IPS-18c (cell line): ENCODE measurements around the gene NAXD.
"Not testable (repeated sequence)": the region's sequence is repeated elsewhere in the genome, so short reads cannot be mapped to it uniquely, and the experiment has no call there.

Experiments used
- H3K4me3 ChIP-seq: 2 replicates; pipeline ENCODE4 v1.7.0; 2013; ENCODE audit warnings: low read depth, mild to moderate bottlenecking, low read length, moderate library complexity; ENCODE audit not compliant: insufficient read depth
- H3K9me3 ChIP-seq: one replicate; pipeline ENCODE4 v1.6.1; 2013; ENCODE audit warnings: mild to moderate bottlenecking, low read length, moderate library complexity; ENCODE audit not compliant: control insufficient read depth, insufficient read depth

NAXD gene

DNA sequence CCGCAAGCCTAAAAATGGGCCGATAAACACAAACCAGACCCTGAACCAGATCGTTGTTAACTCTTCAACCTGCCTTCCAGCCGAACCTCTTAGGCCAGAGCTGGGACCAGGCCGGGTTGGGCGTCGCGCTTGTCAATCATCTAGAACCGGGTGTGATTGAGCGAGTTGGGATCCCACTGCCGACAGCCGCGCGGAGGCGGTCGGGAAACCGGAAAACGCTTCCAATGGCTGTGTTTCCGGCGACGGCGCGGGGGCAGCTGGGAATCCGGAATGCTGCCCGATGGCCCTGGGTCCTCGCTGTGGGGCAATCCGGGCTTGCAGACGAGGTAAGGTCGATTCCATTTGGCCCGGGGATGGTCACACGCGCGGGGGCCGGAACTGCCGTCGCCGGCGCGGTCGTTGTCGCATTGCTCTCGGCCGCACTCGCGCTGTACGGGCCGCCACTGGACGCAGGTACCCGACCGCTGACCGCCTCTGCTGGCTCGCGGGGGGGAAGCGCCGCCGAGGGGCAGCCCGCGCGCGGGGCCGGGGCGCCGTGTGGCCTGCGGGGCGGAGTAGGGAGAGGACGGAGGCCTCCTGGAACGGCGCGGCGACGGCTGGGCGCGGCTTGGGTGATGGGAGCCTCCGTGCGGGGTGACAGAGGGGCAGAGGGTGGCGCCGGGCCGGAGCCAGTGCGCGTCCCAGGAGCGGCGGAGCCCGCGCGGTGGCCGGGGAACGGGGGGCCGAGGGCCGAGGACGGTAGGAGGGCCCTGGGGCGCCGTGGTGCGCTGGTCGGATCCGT, at the start of gene NAXD:
NAXD (plus strand) TSS at position 224 of the 781 bp plus-strand sequence; CDS start at position 281, 57 bp downstream.
- Histone ChIP-seq H3K4me3 (peak within 1 kb of the TSS; percentile 89), H3K9me3 (peaks cover 4% of the 10 kb centered on the region)

DNA sequence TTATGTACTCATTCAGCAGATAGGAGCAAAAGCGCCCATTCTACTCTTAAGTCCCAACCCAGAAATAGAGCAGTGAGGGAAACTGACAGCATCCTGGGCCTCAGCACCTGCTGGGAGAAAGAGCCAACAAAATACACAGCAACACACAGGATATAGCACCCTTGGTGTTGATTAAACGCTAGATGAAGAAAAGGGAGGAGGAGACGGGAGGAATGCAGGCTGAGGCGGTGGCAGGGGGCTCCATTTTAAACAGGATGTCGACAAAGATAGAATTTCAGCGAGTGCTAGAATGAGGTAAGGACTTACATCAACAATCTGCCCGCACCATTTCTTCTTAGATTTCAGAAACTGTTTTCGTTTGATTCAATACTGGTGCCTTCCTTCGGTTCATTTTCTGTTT, 49.2 kb upstream of the NAXD start:
- Histone ChIP-seq H3K4me3 (no peak overlapping the region), H3K9me3 (no peaks in the 10 kb centered on the region)

GRCh38 chr13:110568612-110569011, 46.7 kb upstream of the NAXD start:
- Histone ChIP-seq H3K4me3 (no peak overlapping the region), H3K9me3 (no peaks in the 10 kb centered on the region)

- H3K9me3 ChIP-seq, H3K4me3 ChIP-seq: not testable (repeated sequence)
Measured at GRCh38 chr13:110569962-110570361, 45.4 kb upstream of the NAXD start.

GRCh38 chr13:110570886-110571285, 44.5 kb upstream of the NAXD start:
- H3K9me3 ChIP-seq, result no peaks in the 10 kb centered on the region

DNA sequence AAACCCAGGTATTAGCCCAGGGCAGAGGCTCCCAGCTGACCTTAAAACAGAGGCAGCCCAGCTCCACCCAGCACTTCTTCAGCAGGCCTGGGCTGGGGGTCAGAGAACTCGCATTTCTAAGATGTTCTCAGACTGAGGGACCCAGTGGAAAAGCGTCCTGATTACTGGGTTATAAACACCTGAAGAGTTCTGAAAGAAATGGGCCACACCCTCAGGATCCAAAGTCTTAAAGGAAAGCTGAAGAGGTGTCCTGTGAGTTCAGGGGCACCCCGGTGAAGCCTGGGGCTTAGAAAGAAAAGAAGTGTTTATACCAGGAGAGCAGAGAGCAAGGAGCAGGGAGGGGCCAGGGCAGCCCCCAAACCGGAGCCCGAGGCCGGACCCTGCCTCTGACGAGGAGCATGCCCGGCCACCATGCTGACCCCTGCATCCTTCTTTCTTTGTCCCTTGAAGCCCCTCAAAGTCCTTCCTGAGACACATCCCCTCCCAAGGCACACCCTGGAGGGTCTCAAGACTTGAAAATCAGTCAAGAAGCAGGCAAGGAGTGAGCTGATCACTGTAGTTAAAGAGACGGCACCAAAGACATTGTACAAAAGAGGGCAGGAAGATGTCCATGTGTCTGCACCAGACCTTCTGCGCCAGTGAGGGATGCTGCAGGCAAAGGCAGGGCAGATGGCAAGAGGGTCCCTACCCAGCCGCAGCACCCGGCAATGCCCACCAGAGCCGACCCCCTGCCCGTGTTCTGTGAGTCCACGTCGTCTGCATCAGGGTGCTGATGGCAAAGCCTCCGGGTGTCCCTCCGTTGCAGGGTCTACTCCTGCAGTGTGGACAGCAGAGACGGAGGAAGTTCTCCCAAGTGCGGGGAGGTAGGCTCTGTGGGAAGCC, 43.2 kb upstream of the NAXD start:
- H3K9me3 ChIP-seq, result no peaks in the 10 kb centered on the region

More at GRCh38 chr13:110570886-110571285, 44.5 kb upstream of the NAXD start:
- no peak overlapping the region for H3K4me3 ChIP-seq

GRCh38 chr13:110572778-110573118, 42.6 kb upstream of the NAXD start:
- no peak overlapping the region for H3K4me3 ChIP-seq
- H3K9me3 ChIP-seq, result no peaks in the 10 kb centered on the region

More for the DNA sequence above, 43.2 kb upstream of the NAXD start:
- H3K4me3 ChIP-seq, result no peak overlapping the region; the same call in 1 of the 2 replicates

DNA sequence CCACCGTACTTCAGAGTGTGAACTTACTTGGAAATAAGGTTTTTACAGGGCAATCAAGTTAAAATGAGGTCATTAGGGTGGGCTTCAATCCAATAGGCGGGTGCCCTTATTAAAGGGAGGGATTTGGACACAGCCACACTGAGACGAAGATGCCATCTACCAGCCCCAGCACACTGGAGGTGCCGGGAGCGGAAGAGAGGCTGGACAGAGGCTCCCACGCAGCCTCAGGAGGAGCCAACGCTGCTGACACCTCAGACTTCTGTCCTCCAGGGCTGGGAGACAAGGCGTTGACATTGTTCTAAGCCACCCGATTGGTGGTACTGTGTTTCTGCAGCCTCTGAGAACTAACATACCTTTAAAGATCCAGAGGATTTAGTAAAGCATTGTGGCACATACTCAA, 41.2 kb upstream of the NAXD start:
- Histone ChIP-seq H3K4me3 (no peak overlapping the region), H3K9me3 (no peaks in the 10 kb centered on the region)

- Histone ChIP-seq H3K4me3 (no peak overlapping the region), H3K9me3 (no peaks in the 10 kb centered on the region)
Measured at GRCh38 chr13:110575322-110576069, 39.8 kb upstream of the NAXD start.

DNA sequence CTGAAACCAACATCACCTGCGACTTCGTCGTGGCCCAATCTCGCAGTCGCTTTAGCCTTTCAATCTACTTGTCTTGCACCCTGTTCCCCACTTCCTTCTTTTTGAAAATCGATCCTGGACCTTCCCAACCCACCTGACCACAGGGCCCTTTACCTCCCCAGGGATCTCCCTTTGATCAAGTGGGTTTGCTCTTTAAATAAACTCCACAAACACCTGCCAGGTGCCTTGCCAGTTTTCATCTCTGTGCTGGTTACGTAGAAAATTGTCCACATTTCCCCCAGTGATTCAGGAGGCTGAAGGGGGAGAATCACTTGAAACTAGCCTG, 39.3 kb upstream of the NAXD start:
- H3K4me3 ChIP-seq, result no peak overlapping the region
- H3K9me3 ChIP-seq, result no peaks in the 10 kb centered on the region

DNA sequence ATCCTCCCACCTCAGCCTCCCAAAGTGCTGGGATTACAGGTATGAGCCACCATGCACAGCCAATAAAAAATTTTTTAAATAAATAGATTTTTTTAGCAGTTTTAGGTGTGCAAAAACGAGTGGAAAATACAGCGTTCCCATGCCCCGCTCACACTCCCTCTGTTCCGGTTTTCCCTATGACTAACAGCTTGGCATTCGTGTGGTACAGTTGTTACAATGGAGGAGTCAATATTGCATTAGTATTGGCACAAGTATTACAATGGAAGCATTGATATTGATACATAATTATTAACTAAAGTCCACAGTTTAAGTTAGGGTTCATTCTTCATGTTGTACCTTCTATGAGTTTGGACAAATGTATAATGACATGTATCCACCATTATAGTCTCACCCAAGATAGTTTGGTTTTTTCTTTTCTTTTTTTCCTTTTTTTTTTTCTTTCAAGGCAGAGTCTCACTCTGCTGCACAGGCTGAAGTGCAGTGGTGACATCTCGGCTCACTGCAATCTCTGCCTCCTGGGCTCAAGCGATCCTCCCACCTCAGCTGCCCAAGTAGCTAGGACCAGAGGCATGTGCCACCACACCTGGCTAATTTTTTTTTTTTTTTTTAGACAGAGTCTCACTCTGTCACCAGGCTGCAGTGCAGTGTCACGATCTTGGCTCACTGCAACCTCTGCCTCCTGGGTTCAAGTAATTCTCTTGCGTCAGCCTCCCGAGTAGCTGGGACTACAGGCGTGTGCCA, 38.4 kb upstream of the NAXD start:
- no peaks in the 10 kb centered on the region for H3K9me3 ChIP-seq
- H3K4me3 ChIP-seq, result no peak overlapping the region

DNA sequence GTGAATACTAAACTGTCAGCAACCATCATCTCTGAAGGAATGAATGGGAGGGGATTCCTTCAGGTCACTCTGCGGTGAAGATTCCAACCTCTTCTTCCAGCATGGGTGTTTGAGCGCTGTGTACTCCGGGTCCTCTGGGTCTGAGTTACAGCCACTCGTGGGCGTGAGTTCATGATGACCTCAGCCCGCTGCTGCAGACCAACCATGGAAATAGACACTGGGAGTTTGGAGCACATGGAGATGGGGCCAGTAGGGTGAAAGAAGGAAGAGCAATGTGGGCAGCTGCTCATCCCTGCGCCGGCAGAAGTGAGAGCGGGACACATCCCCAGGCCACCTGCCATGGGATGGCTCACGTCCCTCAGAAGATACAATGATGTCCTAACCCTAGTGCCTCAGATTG, 37.0 kb upstream of the NAXD start:
- Histone ChIP-seq H3K9me3 (peaks cover 2% of the 10 kb centered on the region), H3K4me3 (no peak overlapping the region)

GRCh38 chr13:110580800-110581199, 34.5 kb upstream of the NAXD start:
- Histone ChIP-seq H3K9me3 (peaks cover 2% of the 10 kb centered on the region), H3K4me3 (no peak overlapping the region)

DNA sequence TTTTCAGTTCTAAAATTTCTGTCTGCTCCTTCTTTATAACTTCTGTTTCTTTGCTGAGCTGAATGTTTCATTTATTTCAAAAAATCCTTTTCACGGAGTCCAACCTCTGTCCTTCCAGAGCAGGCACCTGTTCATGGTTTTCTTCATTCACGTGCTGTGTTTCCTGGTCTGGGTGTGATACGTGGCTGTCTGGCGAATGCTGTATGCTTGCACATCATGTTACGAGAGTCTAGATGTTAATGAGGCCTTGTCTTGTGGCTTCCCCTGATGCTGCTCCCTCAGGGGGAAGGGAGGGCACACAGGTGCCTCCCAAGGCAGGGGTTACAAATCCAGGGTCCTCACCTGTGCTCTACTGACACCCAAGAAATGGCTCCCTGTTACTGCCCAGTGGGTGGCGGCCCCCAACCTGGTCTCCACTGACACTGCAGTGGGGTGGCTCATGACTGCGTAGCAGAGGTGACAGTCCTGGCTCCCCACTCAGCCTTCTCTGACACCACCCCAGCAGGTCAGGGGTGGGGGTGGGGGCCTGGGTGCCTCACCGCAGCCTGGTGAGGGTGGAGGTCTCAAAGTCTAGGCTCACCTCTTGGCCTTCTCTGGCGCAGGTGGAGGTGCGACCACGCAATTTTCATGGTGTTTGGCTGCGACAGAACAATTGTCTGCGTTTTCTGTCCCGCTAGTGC, 33.7 kb upstream of the NAXD start:
- no peak overlapping the region for H3K4me3 ChIP-seq
- peaks cover 2% of the 10 kb centered on the region for H3K9me3 ChIP-seq

DNA sequence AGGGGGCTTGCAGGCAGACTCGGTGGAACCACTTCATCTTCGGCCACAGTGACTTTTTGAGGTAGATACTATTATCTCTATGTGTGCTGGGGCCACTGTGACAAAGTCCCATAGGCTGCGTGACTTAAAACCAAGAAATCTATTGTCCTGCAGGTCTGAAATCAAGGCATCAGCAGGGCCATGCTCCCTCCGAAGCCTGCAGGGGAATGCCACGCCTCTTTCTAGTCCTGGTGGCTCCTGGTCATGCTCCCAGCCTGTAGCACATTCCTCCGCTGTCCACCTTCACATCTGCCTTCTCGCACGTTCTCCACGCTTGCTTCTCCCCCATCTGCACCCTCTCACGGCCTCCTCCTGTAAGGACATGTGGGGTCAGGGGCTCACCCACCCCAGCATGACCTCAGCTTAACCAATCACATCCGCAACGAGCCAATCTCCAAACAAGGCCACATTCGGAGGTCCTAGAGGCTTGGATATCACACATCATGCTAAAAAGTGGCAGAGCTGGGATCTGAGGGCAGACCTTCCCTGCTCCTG, 32.9 kb upstream of the NAXD start:
- H3K4me3 ChIP-seq, result no peak overlapping the region
- peaks cover 2% of the 10 kb centered on the region for H3K9me3 ChIP-seq

GRCh38 chr13:110583178-110583865, 32.0 kb upstream of the NAXD start:
- no peak overlapping the region for H3K4me3 ChIP-seq
- peaks cover 2% of the 10 kb centered on the region for H3K9me3 ChIP-seq
